Activated CD4-positive, alpha-beta T cell treated with anti-CD3 and anti-CD28 coated beads for 36 hours (primary cell): Measurements from ENCODE around the gene SLC6A11. TPM values are rescaled to one million over a fixed set of nuclear protein-coding genes. Genes with fewer than 3 reads are reported as not detected.

Experiments used
- ATAC-seq: fragments of 200-7000 bp; cut with Tn5 transposase; one replicate; pipeline ENCODE4 v1.10.0; 2021; ENCODE audit warnings: mild to moderate bottlenecking, moderate library complexity
- CTCF ChIA-PET: fragments of 350-600 bp; sonication (Branson Sonifier 250); formaldehyde crosslinking; loops from one replicate; lab custom pipeline; 2021; ENCODE audit warnings: antibody characterized with exemption; lab: Charles Lee
- POLR2A ChIA-PET: fragments of 350-600 bp; sonication (Branson Sonifier 250); formaldehyde crosslinking; loops from one replicate; lab custom pipeline; 2021; ENCODE audit warnings: antibody characterized with exemption, inconsistent platforms; lab: Charles Lee
- DNase-seq: peaks from one replicate; pipeline ENCODE4 v3.0.0-alpha.2; 2020
- H3K27ac Mint-ChIP-seq: one replicate; pipeline ENCODE4 v1.8.0; 2021; ENCODE audit warnings: mixed read lengths
- H3K27me3 Mint-ChIP-seq: one replicate; pipeline ENCODE4 v1.8.0; 2021; ENCODE audit warnings: mixed read lengths
- H3K36me3 Mint-ChIP-seq: one replicate; pipeline ENCODE4 v1.8.0; 2021; ENCODE audit warnings: low read depth, mixed read lengths
- H3K4me1 Mint-ChIP-seq: one replicate; pipeline ENCODE4 v1.8.0; 2021; ENCODE audit warnings: mixed read lengths
- H3K4me3 Mint-ChIP-seq: one replicate; pipeline ENCODE4 v1.8.0; 2021; ENCODE audit warnings: mild to moderate bottlenecking, moderate library complexity, mixed read lengths
- H3K9me3 Mint-ChIP-seq: one replicate; pipeline ENCODE4 v1.8.0; 2021; ENCODE audit warnings: low read depth, mixed read lengths
- intact Hi-C, 2 experiments: fragments of 100-400 bp; cut with DNase I in 1 of 2; cut with micrococcal nuclease in 1 of 2; formaldehyde crosslinking; loops; one replicate each; pipeline versions ENCODE4 v1.14.2 to v1.15.1; 2022 to 2024; cut with DNase I, micrococcal nuclease
- total RNA-seq, 2 experiments: library from RNA; stranded (reverse); gene quantifications; one replicate each; pipeline ENCODE4 v1.2.3, GENCODE V29; 2021

SLC6A11 gene
- total RNA-seq, 2 experiments from 2014 or later, result not detected

DNA sequence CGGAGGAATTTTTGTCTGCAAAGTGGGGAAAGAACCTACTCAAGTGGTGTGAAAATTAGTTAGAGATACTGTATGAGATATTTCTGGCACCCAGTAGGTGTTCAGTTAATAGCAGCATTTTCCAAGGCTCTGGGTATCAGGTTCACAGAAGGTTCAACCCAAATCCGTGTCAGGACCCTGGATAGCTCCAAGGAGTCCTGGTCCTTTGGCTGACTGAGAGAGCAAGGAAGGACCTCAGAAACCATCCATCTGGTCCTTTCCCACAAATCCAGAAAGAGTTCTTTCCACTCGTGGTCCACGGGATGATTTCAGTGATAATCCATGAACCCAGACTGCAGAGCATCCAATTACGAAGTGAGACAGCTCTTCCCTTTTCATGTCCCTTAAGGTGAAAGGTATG is 51.4 kb downstream of the SLC6A11 start:
- CTCF ChIA-PET, result interaction anchor here (1.6 kb wide), 1 partner anchor 9 kb away, joined by 5 read pairs; no protein-coding TSS in a partner anchor
- DNase-seq (peak; percentile 12), ATAC-seq (no peak)
- H3K4me3 Mint-ChIP-seq, result no peak overlapping the region
- intact Hi-C loops, result no loop called here
- H3K36me3 Mint-ChIP-seq, result no peaks in the 10 kb centered on the region
- no peaks in the 10 kb centered on the region for H3K9me3 Mint-ChIP-seq
- no peak overlapping the region for H3K27ac Mint-ChIP-seq
- POLR2A ChIA-PET, result no interaction called here
- H3K4me1 Mint-ChIP-seq, result no peaks in the 10 kb centered on the region
- peaks cover 17% of the 10 kb centered on the region for H3K27me3 Mint-ChIP-seq

DNA sequence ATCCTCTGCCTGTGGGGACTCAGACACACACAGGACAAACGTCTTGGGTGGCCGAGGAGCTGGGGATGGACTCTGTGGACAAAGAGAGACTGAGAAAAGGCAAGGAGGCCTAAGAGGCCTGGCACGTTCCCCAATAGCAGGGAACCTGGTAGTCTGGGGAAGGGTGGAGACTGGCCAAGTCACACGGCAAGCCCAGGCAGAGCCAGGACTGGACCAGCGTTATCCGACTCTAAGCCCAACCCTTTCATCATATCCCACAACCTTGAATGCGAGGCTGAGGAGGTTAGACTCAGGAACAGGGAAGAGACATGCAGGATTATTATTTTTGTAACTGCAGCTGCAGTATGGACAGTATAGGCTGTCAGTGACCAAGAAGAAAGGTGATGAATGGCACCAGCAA is 53.4 kb downstream of the SLC6A11 start:
- CTCF ChIA-PET, result no interaction called here
- Mint-ChIP-seq H3K9me3 (no peaks in the 10 kb centered on the region), H3K4me1 (no peaks in the 10 kb centered on the region), H3K4me3 (no peak overlapping the region), H3K36me3 (no peaks in the 10 kb centered on the region), H3K27ac (no peak overlapping the region), H3K27me3 (peaks cover 18% of the 10 kb centered on the region)
- DNase-seq (no peak), ATAC-seq (no peak)
- intact Hi-C loops, result no loop called here
- POLR2A ChIA-PET, result no interaction called here

DNA sequence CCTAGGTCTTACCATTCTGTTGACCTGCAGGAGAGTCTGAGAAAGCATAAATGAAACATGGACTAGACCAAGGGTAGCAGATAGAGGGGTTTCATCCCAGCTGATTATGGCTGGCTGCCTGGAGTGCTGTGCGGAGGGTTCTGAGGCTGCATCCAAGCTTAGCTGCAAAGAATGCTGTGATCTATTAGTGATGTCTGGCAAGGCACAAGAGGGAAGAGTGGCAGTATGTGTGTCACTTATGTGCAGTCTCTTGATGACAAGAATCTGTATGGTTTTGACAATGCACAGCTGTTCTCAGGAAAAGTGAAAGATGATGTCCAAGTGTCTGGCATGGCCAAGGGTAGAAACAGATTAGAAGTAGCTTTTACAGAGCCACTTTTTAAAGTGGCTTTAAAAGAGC is 54.3 kb downstream of the SLC6A11 start:
- H3K9me3 Mint-ChIP-seq, result no peaks in the 10 kb centered on the region
- CTCF ChIA-PET, result no interaction called here
- H3K4me1 Mint-ChIP-seq, result no peaks in the 10 kb centered on the region

DNA sequence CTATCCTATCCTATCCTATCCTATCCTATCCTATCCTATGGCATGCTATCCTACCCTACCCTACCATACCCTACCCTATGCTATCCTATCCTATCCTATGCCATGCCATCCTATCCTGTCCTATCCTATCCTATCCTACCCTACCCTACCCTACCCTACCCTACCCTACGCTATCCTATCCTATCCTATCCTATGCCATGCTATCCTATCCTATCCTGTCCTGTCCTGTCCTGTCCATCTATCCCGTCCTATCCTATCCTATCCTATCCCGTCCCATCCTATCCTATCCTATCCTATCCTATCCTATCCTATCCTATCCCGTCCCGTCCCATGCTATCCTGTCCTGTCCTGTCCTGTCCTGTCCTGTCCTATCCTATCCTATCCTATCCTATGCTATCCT is 57.4 kb downstream of the SLC6A11 start:
- ATAC-seq, result no peak
- no peak for DNase-seq
- ChIA-PET CTCF (interaction anchor here (0.6 kb wide), 1 partner anchor 442 kb away, joined by 3 read pairs; no protein-coding TSS in a partner anchor), POLR2A (no interaction called here)
- Mint-ChIP-seq H3K4me3 (no peak overlapping the region), H3K9me3 (no peaks in the 10 kb centered on the region), H3K27me3 (peaks cover 25% of the 10 kb centered on the region), H3K27ac (no peak overlapping the region), H3K36me3 (no peaks in the 10 kb centered on the region), H3K4me1 (no peaks in the 10 kb centered on the region)
- intact Hi-C loops, result no loop called here

More for the DNA sequence above, 54.3 kb downstream of the SLC6A11 start:
- Mint-ChIP-seq H3K27ac (no peak overlapping the region), H3K36me3 (no peaks in the 10 kb centered on the region), H3K4me3 (no peak overlapping the region), H3K27me3 (peaks cover 24% of the 10 kb centered on the region)
- ATAC-seq (no peak), DNase-seq (no peak)
- intact Hi-C loops, result no loop called here
- POLR2A ChIA-PET, result no interaction called here

DNA sequence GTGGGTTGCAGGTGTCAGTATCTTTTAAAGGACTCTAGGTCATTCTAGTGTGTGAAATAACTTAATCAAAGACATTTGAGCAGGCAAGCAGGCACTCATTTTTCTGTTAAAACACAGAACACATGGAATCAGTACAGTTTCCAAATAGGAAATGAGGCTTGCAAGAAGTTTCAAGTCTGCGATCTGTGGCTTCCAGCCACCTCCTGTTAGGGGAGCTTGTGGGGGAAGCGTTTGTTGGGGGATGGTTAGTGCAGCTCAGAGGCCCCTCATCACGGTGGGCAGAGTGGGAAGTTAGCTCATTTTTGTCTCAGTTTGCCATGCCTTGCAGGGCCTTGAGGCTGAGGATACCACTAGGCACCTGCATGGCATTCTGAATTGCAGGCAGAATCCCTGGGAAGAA is 59.9 kb downstream of the SLC6A11 start:
- ATAC-seq, result no peak
- Mint-ChIP-seq H3K27ac (no peak overlapping the region), H3K4me3 (no peak overlapping the region), H3K27me3 (peaks cover 20% of the 10 kb centered on the region), H3K4me1 (no peaks in the 10 kb centered on the region), H3K36me3 (no peaks in the 10 kb centered on the region), H3K9me3 (no peaks in the 10 kb centered on the region)
- ChIA-PET CTCF (no interaction called here), POLR2A (no interaction called here)
- no peak for DNase-seq
- intact Hi-C loops, result no loop called here

DNA sequence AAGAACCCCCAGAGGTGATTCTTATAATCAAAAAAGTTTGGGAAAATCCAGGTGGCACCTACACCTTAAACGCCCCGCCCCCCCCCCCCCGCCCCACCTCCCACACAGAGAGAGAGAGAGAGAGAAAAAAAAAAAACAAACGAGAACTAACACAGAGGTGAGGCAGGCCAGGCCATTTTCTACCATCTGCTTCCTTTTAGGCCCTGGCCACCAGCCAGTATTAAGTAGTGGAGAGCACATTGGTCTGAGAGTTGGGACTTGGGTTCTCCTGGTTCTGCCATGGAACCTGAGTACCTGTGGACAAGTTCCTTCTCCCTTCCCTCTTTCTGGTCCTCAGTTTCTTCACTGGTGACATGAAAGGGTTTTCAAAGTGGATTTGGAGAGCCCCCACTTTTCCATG is 60.6 kb downstream of the SLC6A11 start:
- ChIA-PET POLR2A (no interaction called here), CTCF (no interaction called here)
- H3K4me3 Mint-ChIP-seq, result no peak overlapping the region
- DNase-seq (no peak), ATAC-seq (no peak)
- H3K9me3 Mint-ChIP-seq, result no peaks in the 10 kb centered on the region
- no peak overlapping the region for H3K27ac Mint-ChIP-seq
- intact Hi-C loops, result no loop called here
- peaks cover 19% of the 10 kb centered on the region for H3K27me3 Mint-ChIP-seq
- H3K36me3 Mint-ChIP-seq, result no peaks in the 10 kb centered on the region
- H3K4me1 Mint-ChIP-seq, result no peaks in the 10 kb centered on the region

DNA sequence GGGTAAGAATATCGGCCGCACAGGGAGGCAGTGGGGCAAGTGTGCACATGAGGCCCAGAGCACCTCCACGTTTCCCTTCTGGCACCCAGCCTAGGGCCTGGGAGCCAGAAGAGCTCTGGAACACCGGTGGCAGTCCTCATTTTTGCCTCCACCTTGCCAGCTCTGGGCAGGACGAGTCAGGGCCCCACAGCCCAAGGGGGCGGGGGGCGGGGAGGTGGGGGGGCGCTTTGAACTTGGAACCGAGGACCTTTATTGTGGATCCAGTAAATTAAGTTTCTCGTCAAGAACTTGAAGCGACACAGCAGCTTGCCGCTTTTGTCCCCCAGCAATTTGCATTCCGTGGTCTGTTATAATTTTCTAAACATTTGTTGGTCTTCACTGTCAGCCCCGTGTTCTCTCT is 66.8 kb downstream of the SLC6A11 start:
- H3K9me3 Mint-ChIP-seq, result no peaks in the 10 kb centered on the region
- CTCF ChIA-PET, result interaction anchor here (1.1 kb wide), 1 partner anchor 12 kb away, joined by 3 read pairs; no protein-coding TSS in a partner anchor
- POLR2A ChIA-PET, result no interaction called here
- peaks cover 17% of the 10 kb centered on the region for H3K27me3 Mint-ChIP-seq
- ATAC-seq, result no peak
- no peak overlapping the region for H3K4me3 Mint-ChIP-seq
- intact Hi-C loops, result loop anchor here (1.0 kb wide), 2 partner anchors 48 to 125 kb away; no protein-coding TSS in a partner anchor
- no peak overlapping the region for H3K27ac Mint-ChIP-seq
- no peak for DNase-seq
- H3K4me1 Mint-ChIP-seq, result no peaks in the 10 kb centered on the region
- no peaks in the 10 kb centered on the region for H3K36me3 Mint-ChIP-seq

DNA sequence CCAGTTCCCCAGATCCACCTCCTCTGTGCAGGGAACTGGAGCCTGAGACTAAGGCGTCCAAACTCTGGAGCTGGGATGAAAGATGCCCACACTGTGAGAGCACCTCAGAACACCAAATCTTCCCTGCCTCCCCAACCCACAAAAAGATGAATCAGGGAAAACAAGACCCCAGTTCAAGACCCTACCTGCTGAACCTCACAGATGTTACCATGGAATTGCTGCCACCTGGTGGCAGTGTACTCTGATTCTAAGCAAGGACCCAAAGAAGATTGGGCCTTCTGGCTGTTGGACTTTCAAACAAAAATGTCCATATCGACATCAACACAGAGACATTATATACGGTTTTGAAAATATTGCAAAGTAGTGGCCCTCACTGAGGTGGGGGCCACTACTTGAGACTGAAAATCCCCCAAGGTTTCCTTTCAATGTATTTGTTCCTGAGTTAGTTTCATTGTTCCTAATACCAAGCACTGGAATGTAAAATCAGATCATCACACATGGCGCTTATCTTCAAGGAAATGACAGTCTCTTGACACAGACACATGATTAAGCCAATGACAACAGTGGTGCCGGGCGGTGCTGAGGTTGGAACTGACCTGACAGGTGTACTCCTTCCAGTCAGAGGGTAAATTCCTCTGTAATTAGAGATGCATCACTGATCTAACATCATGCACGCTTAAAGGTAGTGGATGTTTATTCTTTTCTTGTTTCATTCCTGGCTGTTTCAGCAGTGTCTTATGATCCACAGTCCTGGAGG is 67.6 kb downstream of the SLC6A11 start:
- no peak overlapping the region for H3K4me3 Mint-ChIP-seq
- DNase-seq (peak; percentile 37), ATAC-seq (no peak)
- no peaks in the 10 kb centered on the region for H3K9me3 Mint-ChIP-seq
- intact Hi-C loops, result loop anchor here (1.0 kb wide), 2 partner anchors 48 to 125 kb away; no protein-coding TSS in a partner anchor
- CTCF ChIA-PET, result interaction anchor here (1.5 kb wide), 1 partner anchor 126 kb away, joined by 3 read pairs; no protein-coding TSS in a partner anchor
- H3K4me1 Mint-ChIP-seq, result no peaks in the 10 kb centered on the region
- no peak overlapping the region for H3K27ac Mint-ChIP-seq
- no peaks in the 10 kb centered on the region for H3K36me3 Mint-ChIP-seq
- H3K27me3 Mint-ChIP-seq, result peaks cover 13% of the 10 kb centered on the region
- POLR2A ChIA-PET, result no interaction called here

DNA sequence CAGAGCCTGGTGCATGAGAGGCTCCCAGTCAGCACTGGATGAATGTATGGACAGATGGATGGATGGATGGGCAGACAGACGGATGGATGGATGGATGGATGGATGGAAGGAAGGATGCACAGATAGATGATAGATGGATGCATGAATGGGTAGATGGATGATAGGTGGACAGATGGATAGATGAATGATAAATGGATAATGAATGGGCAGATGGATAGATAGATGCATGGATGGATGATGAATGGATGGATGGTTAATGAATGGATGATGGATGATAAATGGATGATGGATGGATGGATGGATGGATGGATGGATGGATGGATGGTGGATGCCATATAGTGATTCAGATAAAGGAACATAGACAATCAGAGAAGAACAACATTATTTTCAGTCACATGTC is 71.0 kb downstream of the SLC6A11 start:
- ChIA-PET POLR2A (no interaction called here), CTCF (interaction anchor here (0.7 kb wide), 1 partner anchor 564 kb away, joined by 3 read pairs; no protein-coding TSS in a partner anchor)
- Mint-ChIP-seq H3K4me1 (no peaks in the 10 kb centered on the region), H3K27ac (no peak overlapping the region), H3K27me3 (peaks cover 14% of the 10 kb centered on the region), H3K4me3 (no peak overlapping the region), H3K36me3 (no peaks in the 10 kb centered on the region), H3K9me3 (peaks cover 6% of the 10 kb centered on the region)
- no peak for DNase-seq
- intact Hi-C loops, result no loop called here
- no peak for ATAC-seq

DNA sequence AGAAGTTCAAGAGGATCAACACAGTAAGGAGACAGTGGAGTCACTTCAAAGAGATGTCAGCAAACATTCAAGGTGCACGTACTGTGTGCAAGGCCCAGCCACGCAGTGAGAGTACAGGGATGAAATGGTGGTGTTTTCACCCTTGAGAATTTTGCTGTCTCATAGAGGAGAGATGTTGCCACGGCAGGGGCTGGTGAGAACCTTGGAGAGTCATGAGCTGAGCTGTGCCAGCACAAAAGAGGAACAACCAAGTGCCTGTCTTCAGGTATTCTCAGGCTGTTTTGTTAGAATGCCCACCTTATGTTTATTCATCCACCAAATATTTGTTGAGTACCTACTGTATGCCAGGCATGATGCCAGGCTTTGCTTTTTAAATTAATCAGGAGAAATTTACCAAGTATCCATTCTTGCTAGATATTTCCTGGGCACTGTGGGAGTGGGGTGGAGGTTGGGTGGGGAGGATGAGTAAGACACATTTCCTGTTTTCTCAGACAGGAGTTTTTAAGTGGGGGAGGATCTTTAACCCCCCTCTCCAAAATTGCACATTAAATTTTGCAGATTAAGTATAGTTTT is 72.6 kb downstream of the SLC6A11 start:
- Mint-ChIP-seq H3K4me3 (no peak overlapping the region), H3K4me1 (no peaks in the 10 kb centered on the region), H3K27ac (no peak overlapping the region), H3K9me3 (peaks cover 6% of the 10 kb centered on the region), H3K27me3 (peaks cover 18% of the 10 kb centered on the region), H3K36me3 (no peaks in the 10 kb centered on the region)
- DNase-seq, result no peak
- ChIA-PET POLR2A (no interaction called here), CTCF (interaction anchor here (0.7 to 1.0 kb wide), 2 partner anchors 36 to 112 kb away, joined by 3 read pairs; no protein-coding TSS in a partner anchor)
- intact Hi-C loops, result no loop called here
- no peak for ATAC-seq

DNA sequence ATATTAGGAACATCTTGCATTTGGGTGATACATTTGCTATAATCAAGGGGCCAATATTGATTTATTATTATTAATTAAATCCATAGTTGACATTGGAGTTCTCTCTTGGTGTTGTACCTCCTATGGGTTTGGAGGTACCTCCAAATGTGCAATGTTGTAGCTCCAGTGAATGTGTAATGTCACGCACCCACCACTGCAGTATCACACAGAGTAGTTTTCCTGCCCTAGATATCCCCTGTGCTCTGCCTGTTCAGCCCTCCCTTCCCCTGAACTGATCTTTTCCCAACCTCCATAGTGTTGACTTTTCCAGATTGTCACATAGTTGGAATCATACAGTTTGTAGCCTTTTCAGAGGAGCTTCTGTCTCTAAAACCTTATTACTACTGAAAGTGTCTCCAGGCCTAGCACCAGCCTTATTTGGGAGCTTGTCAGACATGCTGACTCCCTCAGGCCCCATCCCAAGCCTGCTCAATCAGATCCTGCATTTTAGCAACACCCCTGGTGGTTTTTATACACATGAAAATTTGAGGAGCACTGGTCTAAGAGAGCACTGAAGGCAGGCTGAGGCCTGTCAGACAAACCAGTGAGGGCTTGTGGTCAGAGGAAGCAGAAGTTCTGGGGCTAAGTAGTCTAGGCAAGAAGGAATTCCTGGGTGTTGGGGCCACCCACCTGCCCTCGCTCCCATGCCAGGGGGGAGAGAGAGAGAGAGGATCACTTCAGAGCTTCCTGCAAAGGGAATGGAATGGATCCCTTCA is 73.4 kb downstream of the SLC6A11 start:
- Mint-ChIP-seq H3K36me3 (no peaks in the 10 kb centered on the region), H3K4me1 (no peaks in the 10 kb centered on the region), H3K27ac (no peak overlapping the region), H3K27me3 (peaks cover 21% of the 10 kb centered on the region), H3K4me3 (no peak overlapping the region), H3K9me3 (peaks cover 6% of the 10 kb centered on the region)
- ATAC-seq (no peak), DNase-seq (no peak)
- CTCF ChIA-PET, result interaction anchor here (0.7 kb wide), 1 partner anchor 111 kb away, joined by 3 read pairs; no protein-coding TSS in a partner anchor
- POLR2A ChIA-PET, result no interaction called here
- intact Hi-C loops, result no loop called here
